NCI-H1436 treated with DMSO at 0.1 percent for 48 hours (cell line): ENCODE results near the gene MANF.
A peak's percentile ranks its signal among the peaks of the same experiment; 100 is the strongest.

Experiments used
- DNase-seq: peaks from one replicate; lab custom pipeline; 2025; lab: John Stamatoyannopoulos, UW

Gene MANF

GRCh38 chr3:51390246-51391074 is 5.4 kb downstream of the MANF start:
- no peak for DNase-seq

GRCh38 chr3:51391075-51391565 is 6.0 kb downstream of the MANF start, which contains the start of gene RBM15B:
Gene RBM15B, plus strand, starts transcription at chr3:51391285. Its CDS starts 115 bp downstream, at chr3:51391400.
- peak; percentile 38 for DNase-seq

GRCh38 chr3:51391566-51392354 is 6.7 kb downstream of the MANF start:
- no peak for DNase-seq

- DNase-seq: no peak
Observed at GRCh38 chr3:51392355-51393133, 7.5 kb downstream of the MANF start.

GRCh38 chr3:51393134-51393495 is 8.0 kb downstream of the MANF start:
- DNase-seq: no peak

- no peak for DNase-seq
Observed at GRCh38 chr3:51393564-51393963, 8.5 kb downstream of the MANF start.

GRCh38 chr3:51394541-51394940 is 9.4 kb downstream of the MANF start:
- DNase-seq: no peak

GRCh38 chr3:51395493-51396213 is 10.6 kb downstream of the MANF start:
- DNase-seq: no peak

GRCh38 chr3:51396401-51396800 is 11.3 kb downstream of the MANF start:
- no peak for DNase-seq

- no peak for DNase-seq
Observed at GRCh38 chr3:51397392-51397791, 12.3 kb downstream of the MANF start.

GRCh38 chr3:51398595-51399310 is 13.7 kb downstream of the MANF start:
- DNase-seq: no peak

GRCh38 chr3:51400166-51400565 is 15.1 kb downstream of the MANF start:
- DNase-seq: no peak

- DNase-seq: no peak
Observed at GRCh38 chr3:51401735-51402134, 16.6 kb downstream of the MANF start.

GRCh38 chr3:51403675-51404074 is 18.6 kb downstream of the MANF start:
- DNase-seq: no peak

- no peak for DNase-seq
Observed at GRCh38 chr3:51408021-51408420, 22.9 kb downstream of the MANF start.

- no peak for DNase-seq
Observed at GRCh38 chr3:51408813-51409212, 23.7 kb downstream of the MANF start.

GRCh38 chr3:51422211-51422610 is 37.1 kb downstream of the MANF start:
- no peak for DNase-seq

GRCh38 chr3:51426921-51427320 is 41.8 kb downstream of the MANF start:
- no peak for DNase-seq

GRCh38 chr3:51429138-51429537 is 44.0 kb downstream of the MANF start:
- DNase-seq: no peak

GRCh38 chr3:51434110-51434509 is 49.0 kb downstream of the MANF start:
- no peak for DNase-seq

GRCh38 chr3:51434746-51435327 is 49.7 kb downstream of the MANF start:
- no peak for DNase-seq
